RWPE1 (cell line): Measurements from ENCODE around the gene LPO.

Source experiments
- CTCF ChIA-PET: fragments of 350-600 bp; sonication (Branson Sonifier 250); formaldehyde crosslinking; extraction: SDS; loops from one replicate; lab custom pipeline; 2021; lab: Yijun Ruan, JAX
- POLR2A ChIA-PET: fragments of 400-600 bp; formaldehyde crosslinking; extraction: SDS; loops from one replicate; lab custom pipeline; 2020; ENCODE audit warnings: antibody characterized with exemption; ENCODE audit not compliant: low non-redundant PET; lab: Yijun Ruan, JAX
- DNase-seq: peaks from one replicate; pipeline ENCODE4 v3.0.0; 2012; ENCODE audit warnings: low spot score
- H3K27ac ChIP-seq: fragments of 450-650 bp; 2 replicates; pipeline ENCODE4 v1.5.1; 2017
- CTCF ChIP-seq: fragments of 450-650 bp; conservative IDR thresholded peaks from 2 replicates; pipeline ENCODE4 v1.5.1; 2017; ENCODE audit warnings: low read depth, mild to moderate bottlenecking

LPO gene

GRCh38 chr17:58309918-58310259, 71.5 kb downstream of the LPO start:
- POLR2A ChIA-PET = no interaction called here
- H3K27ac ChIP-seq = no peak overlapping the region
- DNase-seq = no peak
- CTCF ChIA-PET = no interaction called here
- TF ChIP-seq CTCF = no peak

- TF ChIP-seq CTCF = no peak
- CTCF ChIA-PET = interaction anchor here (0.5 to 0.6 kb wide), 2 partner anchors 22 to 30 kb away, joined by 5 read pairs; no protein-coding TSS in a partner anchor
- H3K27ac ChIP-seq = no peak overlapping the region
- POLR2A ChIA-PET = no interaction called here
- no peak for DNase-seq
Measured at GRCh38 chr17:58310511-58311428, 72.4 kb downstream of the LPO start.

- no peak overlapping the region for H3K27ac ChIP-seq
- ChIA-PET POLR2A (no interaction called here), CTCF (interaction anchor here (0.6 to 1.4 kb wide), 2 partner anchors 12 to 22 kb away, joined by 3 to 5 read pairs; no protein-coding TSS in a partner anchor)
- DNase-seq = no peak
- no peak for TF ChIP-seq CTCF
Measured at GRCh38 chr17:58311429-58311894, 73.1 kb downstream of the LPO start.

- ChIA-PET CTCF (interaction anchor here (1.4 kb wide), 1 partner anchor 11 kb away, joined by 3 read pairs; no protein-coding TSS in a partner anchor), POLR2A (no interaction called here)
- H3K27ac ChIP-seq = no peak overlapping the region
- DNase-seq = no peak
- no peak for TF ChIP-seq CTCF
Measured at GRCh38 chr17:58312021-58312630, 73.7 kb downstream of the LPO start.

GRCh38 chr17:58312829-58313228, 74.4 kb downstream of the LPO start:
- ChIA-PET CTCF (interaction anchor here (1.4 kb wide), 1 partner anchor 10 kb away, joined by 3 read pairs; no protein-coding TSS in a partner anchor), POLR2A (no interaction called here)
- no peak for TF ChIP-seq CTCF
- no peak for DNase-seq
- no peak overlapping the region for H3K27ac ChIP-seq
